Measurements from ENCODE around the gene TMEM130. TPM values are rescaled to one million over a fixed set of nuclear protein-coding genes. Genes with fewer than 3 reads are reported as not detected.

Gene TMEM130
- total RNA-seq, 1 experiment from 2014 or later, result not detected

Other genes starting within 250 kb of the TMEM130 start
- gene TRRAP, start 8.5 kb upstream of the TMEM130 start, total RNA-seq (2014; rRNA removed; shearing (Covaris generic)), result 28.7 and 29.2 TPM in 2 replicates